Measurements from ENCODE around the gene LRIG1.

LRIG1 gene

DNA sequence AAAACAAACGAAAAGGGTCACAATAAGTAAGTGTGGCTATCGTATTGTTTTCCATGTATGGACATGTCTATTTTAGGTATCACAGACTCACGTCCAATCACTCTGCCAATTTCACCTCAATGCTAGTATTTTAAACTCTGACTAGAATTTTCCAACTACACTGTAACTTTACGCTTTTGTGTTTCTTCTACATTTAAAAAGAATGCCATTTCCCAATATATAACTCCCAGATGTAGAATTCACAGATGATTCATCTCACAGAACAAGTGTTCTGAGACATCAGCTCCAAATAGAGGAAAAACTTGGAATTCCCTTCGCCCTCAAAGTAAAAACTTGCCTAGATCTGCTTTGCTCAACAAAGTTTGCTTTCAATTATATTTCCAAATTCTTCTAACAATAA is 14.2 kb downstream of the LRIG1 start:
- WGBS = 88% methylated on average over 5 of the region's 5 CpGs
- Histone ChIP-seq H3K36me3 (ENCODE audit: insufficient read depth, low read length) (no peaks in the 10 kb centered on the region), H3K9ac (ENCODE audit: low read depth, low read length) (no peak overlapping the region), H3K27me3 (ENCODE audit: insufficient read depth, low read length) (no peaks in the 10 kb centered on the region), H3K4me3 (ENCODE audit: low read length) (no peak overlapping the region), H3K9me3 (ENCODE audit: insufficient read depth, low read depth, low read length) (no peaks in the 10 kb centered on the region), H3K27ac (ENCODE audit: low read depth, low read length) (no peak overlapping the region), H3K4me1 (ENCODE audit: insufficient read depth, low read length) (peaks cover 88% of the 10 kb centered on the region)

- Histone ChIP-seq H3K27ac (ENCODE audit: low read depth, low read length) (no peak overlapping the region), H3K9ac (ENCODE audit: low read depth, low read length) (no peak overlapping the region), H3K36me3 (ENCODE audit: insufficient read depth, low read length) (no peaks in the 10 kb centered on the region), H3K4me1 (ENCODE audit: insufficient read depth, low read length) (peaks cover 88% of the 10 kb centered on the region), H3K27me3 (ENCODE audit: insufficient read depth, low read length) (no peaks in the 10 kb centered on the region), H3K9me3 (ENCODE audit: insufficient read depth, low read depth, low read length) (no peaks in the 10 kb centered on the region), H3K4me3 (ENCODE audit: low read length) (no peak overlapping the region)
- 95% methylated on average over 6 of the region's 6 CpGs for whole genome bisulfite sequencing
Observed at GRCh38 chr3:66486202-66486601, 14.6 kb downstream of the LRIG1 start.

- Histone ChIP-seq H3K4me3 (ENCODE audit: low read length) (no peak overlapping the region), H3K27me3 (ENCODE audit: insufficient read depth, low read length) (no peaks in the 10 kb centered on the region), H3K27ac (ENCODE audit: low read depth, low read length) (no peak overlapping the region), H3K9ac (ENCODE audit: low read depth, low read length) (no peak overlapping the region), H3K4me1 (ENCODE audit: insufficient read depth, low read length) (peaks cover 88% of the 10 kb centered on the region), H3K9me3 (ENCODE audit: insufficient read depth, low read depth, low read length) (no peaks in the 10 kb centered on the region), H3K36me3 (ENCODE audit: insufficient read depth, low read length) (no peaks in the 10 kb centered on the region)
- WGBS = 93% methylated on average over 12 of the region's 12 CpGs
Observed at GRCh38 chr3:66485291-66485968, 15.4 kb downstream of the LRIG1 start.

DNA sequence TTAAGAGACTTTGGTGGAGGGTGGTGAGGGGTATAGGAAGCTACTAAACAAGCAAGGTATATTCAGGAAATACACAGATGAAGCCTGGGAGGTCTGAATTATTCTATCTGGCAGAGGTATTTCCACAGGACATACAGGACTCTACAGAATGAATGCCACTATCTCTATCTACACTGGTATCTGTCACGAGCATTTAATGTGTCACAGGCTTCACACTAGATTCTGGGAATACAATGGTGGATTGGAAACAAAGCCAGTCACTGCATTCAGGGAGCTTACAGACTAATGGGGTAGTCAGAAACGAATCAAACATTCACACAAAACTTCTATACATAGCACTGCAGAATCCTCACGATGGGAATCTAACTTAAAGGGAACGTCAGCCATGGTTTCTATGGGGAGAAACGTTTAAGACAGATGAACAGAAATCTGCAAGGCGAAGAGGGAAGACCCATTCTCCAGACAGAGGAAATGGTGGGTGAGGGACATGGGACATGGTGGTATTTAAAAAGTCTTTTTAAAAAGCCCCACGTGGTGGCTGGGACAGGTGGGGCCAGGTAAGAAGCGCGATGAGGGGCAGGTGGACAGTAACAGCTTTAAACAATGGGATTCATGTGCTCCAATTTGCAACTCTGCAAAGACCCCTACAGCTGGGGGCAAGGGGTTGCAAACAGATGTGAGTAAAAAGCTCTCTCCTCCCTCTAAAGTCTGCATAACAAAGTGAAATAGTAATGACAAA is 16.5 kb downstream of the LRIG1 start:
- no peak overlapping the region for H3K4me3 ChIP-seq (ENCODE audit: low read length)
- 0 out of 2 replicates have a peak overlapping the region, but pooled peaks have one; percentile 38 for H3K27ac ChIP-seq (ENCODE audit: low read depth, low read length)
- no peak overlapping the region for H3K9ac ChIP-seq (ENCODE audit: low read depth, low read length)
- WGBS = 64% methylated on average over 9 of the region's 9 CpGs
- H3K36me3 ChIP-seq (ENCODE audit: insufficient read depth, low read length) = no peaks in the 10 kb centered on the region
- H3K9me3 ChIP-seq (ENCODE audit: insufficient read depth, low read depth, low read length) = no peaks in the 10 kb centered on the region
- H3K27me3 ChIP-seq (ENCODE audit: insufficient read depth, low read length) = no peaks in the 10 kb centered on the region
- H3K4me1 ChIP-seq (ENCODE audit: insufficient read depth, low read length) = peaks cover 91% of the 10 kb centered on the region

GRCh38 chr3:66483409-66483906 is 17.4 kb downstream of the LRIG1 start:
- Histone ChIP-seq H3K4me1 (ENCODE audit: insufficient read depth, low read length) (peaks cover 95% of the 10 kb centered on the region), H3K36me3 (ENCODE audit: insufficient read depth, low read length) (no peaks in the 10 kb centered on the region), H3K9ac (ENCODE audit: low read depth, low read length) (no peak overlapping the region), H3K27me3 (ENCODE audit: insufficient read depth, low read length) (no peaks in the 10 kb centered on the region), H3K4me3 (ENCODE audit: low read length) (no peak overlapping the region), H3K27ac (ENCODE audit: low read depth, low read length) (0 out of 2 replicates have a peak overlapping the region, but pooled peaks have one; percentile 38), H3K9me3 (ENCODE audit: insufficient read depth, low read depth, low read length) (no peaks in the 10 kb centered on the region)
- WGBS = 66% methylated on average over 13 of the region's 13 CpGs

DNA sequence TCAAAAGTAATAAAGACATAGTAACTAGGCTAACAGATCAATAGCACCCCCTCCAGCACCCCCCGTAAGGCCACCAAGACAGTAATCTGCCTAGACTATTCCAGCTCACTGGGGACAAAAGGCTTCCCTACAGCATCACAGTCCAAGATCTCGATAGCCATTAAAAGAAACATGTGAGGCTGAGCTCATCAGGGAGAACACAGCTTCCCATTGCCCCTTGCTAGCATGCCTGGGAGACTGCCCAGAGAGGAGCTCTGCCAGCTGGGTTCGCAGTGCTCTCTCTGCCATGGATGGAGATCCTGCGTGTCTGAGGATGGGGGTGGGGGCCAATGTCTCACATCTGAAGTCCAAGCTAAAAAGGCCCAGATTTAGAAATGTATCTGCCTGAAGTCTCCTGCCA is 17.8 kb downstream of the LRIG1 start:
- Histone ChIP-seq H3K36me3 (ENCODE audit: insufficient read depth, low read length) (no peaks in the 10 kb centered on the region), H3K27ac (ENCODE audit: low read depth, low read length) (0 out of 2 replicates have a peak overlapping the region, but pooled peaks have one; percentile 38), H3K4me1 (ENCODE audit: insufficient read depth, low read length) (peaks cover 98% of the 10 kb centered on the region), H3K4me3 (ENCODE audit: low read length) (no peak overlapping the region), H3K27me3 (ENCODE audit: insufficient read depth, low read length) (no peaks in the 10 kb centered on the region), H3K9ac (ENCODE audit: low read depth, low read length) (no peak overlapping the region), H3K9me3 (ENCODE audit: insufficient read depth, low read depth, low read length) (no peaks in the 10 kb centered on the region)
- WGBS = 77% methylated on average over 4 of the region's 4 CpGs

DNA sequence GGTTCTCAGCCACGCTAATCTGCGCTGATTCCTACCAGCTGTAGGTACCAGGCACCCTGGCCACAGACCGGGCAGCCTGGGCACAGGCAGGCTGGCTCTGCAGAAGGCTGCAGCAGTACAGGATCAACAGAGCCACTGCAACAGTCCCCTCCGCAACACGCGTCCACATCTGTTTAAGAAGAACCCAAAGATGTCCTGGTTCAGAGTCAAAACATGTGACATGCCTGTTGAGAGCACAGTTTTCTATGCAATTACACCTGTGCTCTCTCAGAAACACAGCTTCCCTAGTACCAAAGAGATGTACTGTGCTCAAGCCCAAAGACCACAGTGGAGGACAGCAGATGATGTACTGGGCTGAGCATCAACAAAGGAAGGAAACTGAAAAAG is 18.8 kb downstream of the LRIG1 start:
- Histone ChIP-seq H3K9me3 (ENCODE audit: insufficient read depth, low read depth, low read length) (no peaks in the 10 kb centered on the region), H3K4me3 (ENCODE audit: low read length) (no peak overlapping the region), H3K4me1 (ENCODE audit: insufficient read depth, low read length) (peaks cover 98% of the 10 kb centered on the region), H3K27me3 (ENCODE audit: insufficient read depth, low read length) (no peaks in the 10 kb centered on the region), H3K9ac (ENCODE audit: low read depth, low read length) (no peak overlapping the region), H3K36me3 (ENCODE audit: insufficient read depth, low read length) (no peaks in the 10 kb centered on the region), H3K27ac (ENCODE audit: low read depth, low read length) (no peak overlapping the region)
- 92% methylated on average over 6 of the region's 6 CpGs for WGBS

DNA sequence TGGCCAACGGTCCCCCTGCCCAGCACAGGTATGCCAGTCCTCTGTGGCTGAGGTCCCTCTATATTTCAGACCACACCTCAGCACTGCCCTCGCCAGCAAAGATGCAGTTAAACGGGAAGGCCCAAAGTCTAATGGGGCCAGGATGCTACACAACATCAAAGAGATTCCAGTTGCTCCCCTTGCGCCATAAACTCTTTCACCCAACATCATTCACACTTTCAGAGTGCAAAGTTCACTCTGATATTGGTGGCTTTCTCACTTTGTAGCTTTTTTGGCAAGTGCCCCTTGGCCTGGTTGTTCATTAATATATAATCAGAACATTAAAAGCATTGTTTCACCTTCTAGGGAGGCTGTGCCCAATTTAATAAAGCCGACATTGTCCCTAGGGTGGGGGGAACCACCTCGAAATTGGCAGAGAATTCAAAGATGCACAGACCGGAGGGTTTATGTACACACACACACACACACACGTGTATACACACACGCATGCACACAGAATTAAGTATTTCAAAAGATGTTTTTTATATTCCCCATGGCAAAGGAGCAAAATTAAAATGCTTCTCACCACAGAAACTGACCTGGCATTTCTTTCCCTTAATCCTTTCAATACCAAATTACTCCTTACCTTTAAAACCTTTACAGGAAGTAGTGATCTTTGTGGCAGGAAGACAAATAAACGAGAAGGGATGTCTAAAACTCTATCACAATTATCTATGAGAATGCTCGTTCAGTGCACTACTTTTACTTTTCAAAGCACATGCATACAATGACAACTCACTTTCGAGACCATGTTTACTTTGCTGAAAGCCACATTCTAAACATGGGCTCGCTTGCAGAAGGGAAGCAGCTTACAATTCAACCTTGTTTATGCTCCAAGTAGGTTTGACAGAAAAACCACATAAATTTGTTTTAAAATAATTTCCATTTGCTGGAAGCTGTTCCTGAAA is 19.5 kb downstream of the LRIG1 start:
- no peak overlapping the region for H3K4me3 ChIP-seq (ENCODE audit: low read length)
- H3K9me3 ChIP-seq (ENCODE audit: insufficient read depth, low read depth, low read length) = no peaks in the 10 kb centered on the region
- 86% methylated on average over 13 of the region's 13 CpGs for WGBS
- no peaks in the 10 kb centered on the region for H3K27me3 ChIP-seq (ENCODE audit: insufficient read depth, low read length)
- no peak overlapping the region for H3K9ac ChIP-seq (ENCODE audit: low read depth, low read length)
- no peaks in the 10 kb centered on the region for H3K36me3 ChIP-seq (ENCODE audit: insufficient read depth, low read length)
- no peak overlapping the region for H3K27ac ChIP-seq (ENCODE audit: low read depth, low read length)
- H3K4me1 ChIP-seq (ENCODE audit: insufficient read depth, low read length) = peaks cover 98% of the 10 kb centered on the region

DNA sequence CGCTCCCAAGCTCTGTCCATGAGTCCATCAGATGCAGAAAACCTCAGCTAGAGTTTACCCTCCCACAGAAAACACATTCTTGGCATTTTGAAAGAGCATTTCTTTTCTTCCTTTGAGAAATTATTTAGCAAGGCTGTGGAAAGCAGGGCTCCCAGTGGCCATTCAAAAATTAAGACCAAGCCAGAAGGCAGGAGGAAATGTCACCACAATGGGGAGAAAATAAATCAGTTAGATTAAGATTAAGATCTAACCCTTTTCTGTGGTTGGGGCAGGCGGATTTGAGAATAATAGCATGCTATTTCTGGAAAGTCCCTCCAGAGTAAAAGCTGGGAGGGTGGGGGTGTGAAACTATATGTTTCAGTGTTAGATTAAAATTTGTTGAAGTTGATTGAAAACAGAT is 20.2 kb downstream of the LRIG1 start:
- no peak overlapping the region for H3K27ac ChIP-seq (ENCODE audit: low read depth, low read length)
- H3K9ac ChIP-seq (ENCODE audit: low read depth, low read length) = no peak overlapping the region
- H3K36me3 ChIP-seq (ENCODE audit: insufficient read depth, low read length) = no peaks in the 10 kb centered on the region
- H3K4me1 ChIP-seq (ENCODE audit: insufficient read depth, low read length) = peaks cover 100% of the 10 kb centered on the region
- H3K9me3 ChIP-seq (ENCODE audit: insufficient read depth, low read depth, low read length) = no peaks in the 10 kb centered on the region
- no peaks in the 10 kb centered on the region for H3K27me3 ChIP-seq (ENCODE audit: insufficient read depth, low read length)
- WGBS = 87% methylated on average over 2 of the region's 2 CpGs
- H3K4me3 ChIP-seq (ENCODE audit: low read length) = no peak overlapping the region

- Histone ChIP-seq H3K27me3 (ENCODE audit: insufficient read depth, low read length) (no peaks in the 10 kb centered on the region), H3K27ac (ENCODE audit: low read depth, low read length) (no peak overlapping the region), H3K4me3 (ENCODE audit: low read length) (no peak overlapping the region), H3K9me3 (ENCODE audit: insufficient read depth, low read depth, low read length) (no peaks in the 10 kb centered on the region), H3K4me1 (ENCODE audit: insufficient read depth, low read length) (peaks cover 99% of the 10 kb centered on the region), H3K9ac (ENCODE audit: low read depth, low read length) (no peak overlapping the region), H3K36me3 (ENCODE audit: insufficient read depth, low read length) (no peaks in the 10 kb centered on the region)
- WGBS = 78% methylated on average over 2 of the region's 2 CpGs
Observed at GRCh38 chr3:66479532-66479947, 21.3 kb downstream of the LRIG1 start.

- Histone ChIP-seq H3K27ac (ENCODE audit: low read depth, low read length) (no peak overlapping the region; the same call in 1 of the 2 replicates), H3K4me3 (ENCODE audit: low read length) (no peak overlapping the region), H3K36me3 (ENCODE audit: insufficient read depth, low read length) (no peaks in the 10 kb centered on the region), H3K27me3 (ENCODE audit: insufficient read depth, low read length) (no peaks in the 10 kb centered on the region), H3K9ac (ENCODE audit: low read depth, low read length) (no peak overlapping the region), H3K9me3 (ENCODE audit: insufficient read depth, low read depth, low read length) (no peaks in the 10 kb centered on the region), H3K4me1 (ENCODE audit: insufficient read depth, low read length) (peaks cover 96% of the 10 kb centered on the region)
- 42% methylated on average over 9 of the region's 9 CpGs for WGBS
Observed at GRCh38 chr3:66478960-66479359, 21.9 kb downstream of the LRIG1 start.
